IPS-15b (cell line): ENCODE data around the gene ZFAND3.

Experiments
- H3K27me3 ChIP-seq: one replicate; pipeline ENCODE4 v1.6.1; 2013; ENCODE audit warnings: low read length; ENCODE audit not compliant: control insufficient read depth, insufficient read depth
- H3K36me3 ChIP-seq: one replicate; pipeline ENCODE4 v1.6.1; 2013; ENCODE audit warnings: low read length; ENCODE audit not compliant: control insufficient read depth, insufficient read depth
- H3K4me1 ChIP-seq: one replicate; pipeline ENCODE4 v1.6.1; 2013; ENCODE audit warnings: mild to moderate bottlenecking, low read length; ENCODE audit not compliant: control insufficient read depth, insufficient read depth
- H3K4me3 ChIP-seq: one replicate; pipeline ENCODE4 v1.5.1; 2013; ENCODE audit warnings: low read depth, low read length
- H3K9ac ChIP-seq: one replicate; pipeline ENCODE4 v1.6.1; 2013; ENCODE audit warnings: low read depth, mild to moderate bottlenecking, low read length
- H3K9me3 ChIP-seq: one replicate; pipeline ENCODE4 v1.6.1; 2013; ENCODE audit warnings: mild to moderate bottlenecking, low read length; ENCODE audit not compliant: control insufficient read depth, insufficient read depth

Gene ZFAND3

DNA sequence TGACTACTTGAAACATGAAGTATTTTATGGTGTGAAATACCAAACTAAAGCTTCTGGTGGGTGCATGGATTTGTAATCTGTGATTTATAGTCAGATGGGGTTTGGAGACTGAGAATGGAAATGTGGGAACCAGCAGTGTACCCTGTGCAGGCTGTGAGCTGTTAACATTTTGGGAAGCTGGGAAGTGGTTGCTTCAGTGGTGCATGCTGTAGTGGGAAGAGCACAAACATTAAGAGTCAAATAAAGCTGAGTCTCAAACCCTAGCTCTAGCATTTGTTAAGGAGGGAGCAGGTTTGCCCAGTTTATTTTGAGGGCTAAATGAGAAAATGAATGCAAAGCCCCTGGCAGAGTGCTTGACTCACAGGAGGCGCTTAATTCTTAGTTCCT lies 235.7 kb downstream of the ZFAND3 start:
- H3K27me3 ChIP-seq = no peaks in the 10 kb centered on the region
- H3K4me3 ChIP-seq = no peak overlapping the region
- H3K36me3 ChIP-seq = no peaks in the 10 kb centered on the region
- H3K4me1 ChIP-seq = peaks cover 5% of the 10 kb centered on the region
- no peaks in the 10 kb centered on the region for H3K9me3 ChIP-seq
- H3K9ac ChIP-seq = no peak overlapping the region

DNA sequence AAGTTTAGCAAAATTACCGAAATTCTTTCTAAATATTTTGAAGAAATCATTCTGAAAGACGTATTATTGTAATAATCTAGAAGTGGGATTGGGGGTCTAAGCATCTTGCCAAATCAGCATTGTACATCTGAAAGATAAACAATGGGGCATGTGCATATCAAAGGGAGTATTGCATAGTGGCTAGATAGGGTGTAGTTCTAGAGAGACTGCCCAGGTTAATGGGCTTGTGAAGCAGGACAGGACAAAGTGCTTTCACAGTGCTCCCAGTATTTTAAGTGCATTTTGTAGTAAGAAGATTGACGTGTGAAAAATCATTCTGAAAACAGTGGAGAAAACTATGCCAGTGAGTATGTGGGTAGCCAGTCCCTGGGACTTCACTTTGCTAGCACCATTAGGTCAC lies 236.8 kb downstream of the ZFAND3 start:
- H3K9me3 ChIP-seq = no peaks in the 10 kb centered on the region
- H3K4me3 ChIP-seq = no peak overlapping the region
- H3K36me3 ChIP-seq = no peaks in the 10 kb centered on the region
- H3K9ac ChIP-seq = no peak overlapping the region
- no peaks in the 10 kb centered on the region for H3K27me3 ChIP-seq
- peaks cover 5% of the 10 kb centered on the region for H3K4me1 ChIP-seq

DNA sequence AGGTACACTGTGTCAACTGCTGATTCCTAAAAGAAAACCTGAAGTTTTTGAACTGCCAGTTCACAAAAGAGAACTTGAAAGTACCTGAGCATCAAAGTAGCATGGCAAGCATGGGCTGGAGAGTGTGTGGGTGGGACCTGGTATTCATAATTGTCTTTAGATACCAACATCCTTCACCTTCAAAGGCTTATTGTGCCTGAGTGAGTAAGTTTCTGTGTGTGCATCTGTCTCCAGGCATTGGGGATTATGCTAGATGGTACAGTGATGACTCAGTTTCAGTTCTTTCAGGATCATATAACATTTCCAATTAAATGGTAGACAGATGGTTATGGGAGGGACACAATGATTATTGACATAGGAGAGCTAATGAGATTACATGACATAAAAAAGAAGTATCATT lies 238.5 kb downstream of the ZFAND3 start:
- H3K4me1 ChIP-seq = no peaks in the 10 kb centered on the region

DNA sequence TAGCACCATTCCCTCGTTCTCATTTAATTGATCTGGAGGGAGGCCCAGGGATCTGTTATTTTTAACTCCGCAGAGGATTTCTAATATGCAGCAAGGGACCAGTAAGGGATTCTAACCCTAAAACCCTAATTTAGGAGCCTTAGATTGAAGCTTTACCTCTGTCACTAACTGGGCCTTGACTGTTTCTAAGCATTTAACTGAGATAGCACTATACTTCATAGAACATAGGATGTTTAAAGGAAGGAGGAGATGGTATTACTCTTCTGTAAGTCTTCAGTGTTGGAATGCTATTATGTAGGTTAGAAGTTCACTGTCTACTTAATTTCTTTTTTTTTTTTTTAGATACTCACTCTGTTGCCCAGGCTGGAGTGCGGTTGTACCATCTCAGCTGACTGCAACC lies 242.5 kb downstream of the ZFAND3 start:
- peaks cover 4% of the 10 kb centered on the region for H3K36me3 ChIP-seq
- H3K9me3 ChIP-seq = no peaks in the 10 kb centered on the region
- H3K4me1 ChIP-seq = no peaks in the 10 kb centered on the region
- H3K9ac ChIP-seq = no peak overlapping the region
- no peak overlapping the region for H3K4me3 ChIP-seq
- H3K27me3 ChIP-seq = no peaks in the 10 kb centered on the region

More for the DNA sequence above, 238.5 kb downstream of the ZFAND3 start:
- Histone ChIP-seq H3K36me3 (no peaks in the 10 kb centered on the region), H3K9me3 (no peaks in the 10 kb centered on the region), H3K27me3 (no peaks in the 10 kb centered on the region), H3K4me3 (no peak overlapping the region), H3K9ac (no peak overlapping the region)

DNA sequence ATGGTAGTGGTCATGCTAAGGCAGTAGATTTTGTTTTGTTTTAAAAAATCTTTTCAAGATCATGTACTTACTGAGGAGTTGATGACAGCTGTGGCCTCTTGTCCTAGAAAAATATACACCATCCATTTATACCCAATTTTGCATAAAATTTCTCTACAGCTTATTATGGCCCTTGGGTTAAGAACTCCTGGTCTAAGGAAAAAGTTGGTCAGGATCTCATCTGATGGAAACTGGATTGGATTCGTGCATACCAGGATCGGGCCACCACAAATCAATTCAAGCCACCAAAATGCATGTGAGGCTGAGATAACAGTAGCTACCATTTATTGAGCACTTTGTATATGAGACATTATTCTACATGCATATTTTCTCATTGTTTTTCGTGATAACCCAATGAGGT lies 244.4 kb downstream of the ZFAND3 start:
- H3K9me3 ChIP-seq = no peaks in the 10 kb centered on the region
- peaks cover 4% of the 10 kb centered on the region for H3K36me3 ChIP-seq
- H3K27me3 ChIP-seq = no peaks in the 10 kb centered on the region
- no peaks in the 10 kb centered on the region for H3K4me1 ChIP-seq
- H3K4me3 ChIP-seq = no peak overlapping the region
- no peak overlapping the region for H3K9ac ChIP-seq

DNA sequence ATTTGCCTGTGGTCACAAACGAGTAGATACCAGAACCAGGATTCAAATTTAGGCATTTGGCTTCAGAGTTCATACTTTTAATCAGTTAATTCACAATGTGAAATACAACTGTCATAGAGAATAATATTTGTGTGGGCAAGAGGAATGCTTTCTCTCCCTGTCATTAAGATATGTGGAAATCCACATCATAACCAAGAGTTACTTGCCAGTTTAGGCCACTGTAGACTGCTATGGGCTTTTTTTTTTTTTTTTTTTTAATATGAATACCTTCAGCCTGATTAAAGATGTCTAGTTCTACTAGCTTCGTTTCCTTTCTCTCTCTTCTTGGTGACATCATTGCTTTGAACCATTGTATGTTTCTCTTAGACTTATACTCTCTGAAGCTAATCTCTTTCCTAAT lies 244.9 kb downstream of the ZFAND3 start:
- Histone ChIP-seq H3K9me3 (no peaks in the 10 kb centered on the region), H3K4me1 (no peaks in the 10 kb centered on the region), H3K27me3 (no peaks in the 10 kb centered on the region), H3K36me3 (peaks cover 4% of the 10 kb centered on the region), H3K4me3 (no peak overlapping the region), H3K9ac (no peak overlapping the region)

DNA sequence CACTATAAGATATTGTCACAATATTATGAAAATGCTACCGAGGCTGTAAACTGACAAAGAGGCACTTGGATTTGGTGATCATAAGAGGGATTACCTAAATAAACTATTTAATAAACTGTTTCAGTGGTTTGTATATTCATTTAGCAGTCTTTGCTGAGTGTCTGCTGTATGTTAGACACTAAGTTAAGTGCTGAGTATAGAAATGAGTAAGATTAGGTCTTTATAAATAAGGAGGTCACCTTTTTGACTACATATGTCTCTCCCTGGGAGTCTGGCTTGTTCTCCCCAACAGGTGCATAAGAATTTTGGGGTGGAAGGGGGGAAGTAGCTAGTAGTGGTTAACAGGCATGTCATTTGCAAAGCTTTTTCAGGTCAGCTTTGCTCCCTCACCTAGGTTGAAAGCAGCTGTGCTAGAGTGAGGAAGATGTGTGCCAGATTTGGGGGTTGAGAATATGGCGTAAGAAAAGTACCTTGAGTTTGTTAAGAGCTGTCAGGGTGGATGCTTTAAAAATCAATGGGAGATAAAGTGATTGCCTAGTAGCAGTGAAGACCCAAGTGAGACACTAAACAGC lies 246.3 kb downstream of the ZFAND3 start:
- no peak overlapping the region for H3K9ac ChIP-seq
- H3K4me1 ChIP-seq = no peaks in the 10 kb centered on the region
- H3K36me3 ChIP-seq = peaks cover 4% of the 10 kb centered on the region
- no peak overlapping the region for H3K4me3 ChIP-seq
- H3K27me3 ChIP-seq = no peaks in the 10 kb centered on the region
- no peaks in the 10 kb centered on the region for H3K9me3 ChIP-seq

DNA sequence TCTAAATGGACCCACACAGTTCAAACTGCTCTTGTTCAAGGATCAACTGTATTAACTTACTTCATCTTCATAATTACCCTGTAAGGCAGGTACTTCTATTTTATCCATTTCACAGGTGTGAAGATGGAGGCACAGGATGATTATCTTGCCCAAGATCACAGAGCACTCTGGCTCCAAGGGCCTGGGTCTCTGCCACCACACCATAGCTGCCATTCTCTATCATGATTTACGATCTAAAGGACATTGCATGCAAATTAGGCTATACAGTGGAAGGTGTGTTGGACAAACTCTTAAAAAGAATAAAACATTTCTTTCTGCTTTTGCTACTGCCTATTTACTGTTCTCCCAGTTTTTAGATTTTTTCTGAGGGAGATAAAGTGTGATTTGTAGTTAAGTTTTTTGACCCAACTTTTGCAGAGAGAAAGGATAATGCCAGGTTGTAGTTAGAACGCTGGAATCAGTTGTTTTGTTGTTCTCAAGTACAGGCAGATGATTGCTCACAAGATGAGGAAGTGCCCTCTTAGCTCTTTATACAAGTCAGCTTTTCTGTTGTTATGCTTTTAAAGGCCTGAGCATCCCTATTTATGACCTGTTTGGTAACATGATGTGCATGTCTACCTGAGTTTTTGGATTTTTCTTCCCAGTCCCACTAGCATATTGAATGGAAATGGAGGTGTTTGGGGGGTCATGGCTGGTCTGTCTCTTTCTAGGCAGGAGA lies 247.9 kb downstream of the ZFAND3 start:
- H3K4me3 ChIP-seq = no peak overlapping the region
- no peaks in the 10 kb centered on the region for H3K27me3 ChIP-seq
- no peaks in the 10 kb centered on the region for H3K9me3 ChIP-seq
- no peak overlapping the region for H3K9ac ChIP-seq
- no peaks in the 10 kb centered on the region for H3K4me1 ChIP-seq
- peaks cover 4% of the 10 kb centered on the region for H3K36me3 ChIP-seq

DNA sequence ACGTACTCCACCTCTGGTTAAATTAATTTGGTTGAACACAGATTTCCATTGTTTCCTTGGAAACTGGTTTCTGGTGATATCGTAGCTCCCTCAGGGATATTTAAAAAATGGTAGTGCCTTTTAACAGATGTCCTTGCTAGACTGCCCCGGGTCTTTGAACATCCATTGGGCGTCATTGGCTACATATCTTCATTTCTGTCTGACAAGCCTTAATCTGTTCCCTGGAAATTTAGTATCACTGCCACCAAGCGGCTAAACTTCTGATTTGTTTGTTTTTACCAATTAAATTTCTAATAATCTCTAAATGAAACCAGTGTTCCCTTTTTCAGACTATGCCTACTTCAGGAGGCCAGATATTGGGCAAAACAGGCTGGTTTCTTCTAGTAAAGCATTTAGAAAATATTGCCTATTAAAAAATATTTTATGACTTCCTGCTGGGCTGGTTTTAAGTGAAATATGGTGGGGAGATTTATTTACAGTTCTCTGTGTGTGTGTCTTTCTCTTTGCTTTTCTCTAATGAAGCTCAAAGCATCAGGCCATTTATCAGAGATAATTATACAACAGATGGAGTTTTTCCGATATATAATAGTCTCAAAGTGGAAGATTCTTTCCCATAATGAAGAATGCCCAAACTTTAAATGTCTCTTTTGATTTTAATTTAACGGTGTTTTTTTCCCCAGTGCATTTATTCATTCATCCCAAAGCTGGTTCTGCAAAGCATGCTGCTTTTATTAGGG lies 249.5 kb downstream of the ZFAND3 start:
- Histone ChIP-seq H3K4me1 (no peaks in the 10 kb centered on the region), H3K36me3 (no peaks in the 10 kb centered on the region), H3K4me3 (no peak overlapping the region), H3K9me3 (no peaks in the 10 kb centered on the region), H3K9ac (no peak overlapping the region), H3K27me3 (no peaks in the 10 kb centered on the region)

DNA sequence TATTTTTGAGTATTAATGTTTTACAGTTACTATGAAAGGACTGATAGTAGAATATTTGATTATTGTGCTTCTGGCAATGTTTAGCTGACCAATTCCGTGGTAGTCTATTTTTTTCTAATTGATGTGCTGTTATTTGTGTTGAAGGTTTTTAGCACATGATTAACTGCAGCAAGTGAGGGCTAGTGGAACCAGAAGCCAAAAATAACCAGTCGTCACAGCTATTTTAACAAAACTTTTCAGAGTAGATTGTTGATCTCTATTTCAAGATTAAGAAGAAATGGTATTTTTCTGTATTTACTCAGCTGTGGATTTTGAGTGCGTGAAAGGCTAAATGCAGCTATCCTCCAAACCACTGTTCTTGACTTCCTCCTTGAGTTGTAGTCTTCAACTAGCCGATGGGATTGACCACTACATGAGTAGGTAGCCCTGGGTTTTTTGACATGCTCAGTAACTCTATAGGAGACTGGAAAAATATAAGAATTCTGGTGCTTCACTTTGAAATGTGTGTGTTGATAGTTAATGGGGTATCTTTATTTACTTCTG lies 258.0 kb downstream of the ZFAND3 start:
- no peak overlapping the region for H3K4me3 ChIP-seq
- no peaks in the 10 kb centered on the region for H3K36me3 ChIP-seq
- H3K27me3 ChIP-seq = no peaks in the 10 kb centered on the region
- H3K9me3 ChIP-seq = no peaks in the 10 kb centered on the region
- H3K9ac ChIP-seq = no peak overlapping the region
- H3K4me1 ChIP-seq = peaks cover 3% of the 10 kb centered on the region

DNA sequence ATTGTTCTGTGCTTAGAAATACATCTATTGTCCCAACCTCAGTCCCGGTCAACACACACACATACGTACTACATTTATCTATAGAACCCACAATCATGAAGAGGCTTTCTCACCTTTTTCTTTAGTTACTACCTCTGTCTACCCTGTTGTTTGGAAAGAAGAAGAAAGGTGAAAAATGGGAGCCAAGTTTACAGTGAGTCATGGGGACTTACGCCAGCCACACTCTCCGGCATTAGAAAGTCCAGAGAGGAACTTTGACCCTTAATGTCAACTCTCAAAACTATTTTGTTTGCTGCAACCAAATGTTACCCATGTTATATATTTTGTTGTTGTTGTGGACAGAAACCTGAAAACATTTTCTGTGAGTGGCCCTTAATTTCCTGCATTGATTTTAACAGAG lies 259.1 kb downstream of the ZFAND3 start:
- Histone ChIP-seq H3K27me3 (no peaks in the 10 kb centered on the region), H3K9me3 (no peaks in the 10 kb centered on the region), H3K36me3 (no peaks in the 10 kb centered on the region), H3K4me3 (no peak overlapping the region), H3K4me1 (peaks cover 3% of the 10 kb centered on the region), H3K9ac (no peak overlapping the region)

DNA sequence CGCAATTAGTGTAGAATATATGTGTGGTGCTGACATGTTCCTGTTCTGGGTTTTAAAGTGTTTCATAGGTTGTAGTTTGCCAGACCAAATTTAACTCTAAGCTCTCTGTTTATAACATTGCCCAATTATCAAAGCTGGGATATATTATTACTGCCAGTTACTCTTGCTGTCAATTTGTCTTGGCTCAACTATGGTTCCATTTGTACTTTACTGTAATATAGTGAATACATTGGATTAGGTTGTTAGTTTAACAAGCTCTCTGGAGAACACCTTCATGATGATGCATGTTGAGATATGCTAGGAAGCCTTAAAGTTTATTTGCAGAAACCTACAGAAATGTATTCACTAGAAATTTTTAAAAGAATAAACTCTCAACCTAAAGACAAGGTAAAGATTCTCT lies 259.6 kb downstream of the ZFAND3 start:
- Histone ChIP-seq H3K4me1 (peaks cover 3% of the 10 kb centered on the region), H3K9ac (no peak overlapping the region), H3K9me3 (no peaks in the 10 kb centered on the region), H3K27me3 (no peaks in the 10 kb centered on the region), H3K4me3 (no peak overlapping the region), H3K36me3 (no peaks in the 10 kb centered on the region)
